ENCODE measurements around the gene DNMBP.
"Not testable (repeated sequence)": the region's sequence is repeated elsewhere in the genome, so short reads cannot be mapped to it uniquely, and the experiment has no call there.

The DNMBP gene

GRCh38 chr10:100020142-100020885, 10.6 kb upstream of the DNMBP start:
- H3K4me3 ChIP-seq (ENCODE audit: low read depth in 1 of 5, low read length in 5 of 5), result no peak overlapping the region
- no peaks in the 10 kb centered on the region for H3K9me3 ChIP-seq (ENCODE audit: control insufficient read depth in 5 of 5, low read length in 5 of 5)
- H3K36me3 ChIP-seq (ENCODE audit: control insufficient read depth in 5 of 5, insufficient read depth in 5 of 5, low read length in 5 of 5), result no peaks in the 10 kb centered on the region
- H3K27ac ChIP-seq (ENCODE audit: low read depth, low read length), result no peak overlapping the region
- no peak overlapping the region for H3K9ac ChIP-seq (ENCODE audit: low read length in 5 of 5)
- H3K27me3 ChIP-seq (ENCODE audit: control insufficient read depth in 5 of 5, insufficient read depth in 4 of 5, low read length in 5 of 5), result peaks cover 0 to 3% (median 0%) of the 10 kb centered on the region in 5 donors
- no peaks in the 10 kb centered on the region for H3K4me1 ChIP-seq (ENCODE audit: control insufficient read depth in 5 of 5, insufficient read depth in 5 of 5, low read length in 5 of 5)

GRCh38 chr10:100019787-100020141, 10.0 kb upstream of the DNMBP start:
- Histone ChIP-seq H3K27ac (ENCODE audit: low read depth, low read length) (no peak overlapping the region), H3K4me1 (ENCODE audit: control insufficient read depth in 5 of 5, insufficient read depth in 5 of 5, low read length in 5 of 5) (no peaks in the 10 kb centered on the region)

GRCh38 chr10:100014071-100014762, 4.5 kb upstream of the DNMBP start:
- peaks cover 0 to 13% (median 9%) of the 10 kb centered on the region in 5 donors for H3K4me1 ChIP-seq (ENCODE audit: control insufficient read depth in 5 of 5, insufficient read depth in 5 of 5, low read length in 5 of 5)
- no peak overlapping the region for H3K9ac ChIP-seq (ENCODE audit: low read length in 5 of 5)
- no peaks in the 10 kb centered on the region for H3K9me3 ChIP-seq (ENCODE audit: control insufficient read depth in 5 of 5, low read length in 5 of 5)
- H3K27ac ChIP-seq (ENCODE audit: low read depth, low read length), result no peak overlapping the region
- H3K4me3 ChIP-seq (ENCODE audit: low read depth in 1 of 5, low read length in 5 of 5), result no peak overlapping the region
- no peaks in the 10 kb centered on the region for H3K27me3 ChIP-seq (ENCODE audit: control insufficient read depth in 5 of 5, insufficient read depth in 4 of 5, low read length in 5 of 5)
- no peaks in the 10 kb centered on the region for H3K36me3 ChIP-seq (ENCODE audit: control insufficient read depth in 5 of 5, insufficient read depth in 5 of 5, low read length in 5 of 5)

More at GRCh38 chr10:100019787-100020141, 10.0 kb upstream of the DNMBP start:
- peaks cover 0 to 3% (median 0%) of the 10 kb centered on the region in 5 donors for H3K27me3 ChIP-seq (ENCODE audit: control insufficient read depth in 5 of 5, insufficient read depth in 4 of 5, low read length in 5 of 5)
- no peaks in the 10 kb centered on the region for H3K9me3 ChIP-seq (ENCODE audit: control insufficient read depth in 5 of 5, low read length in 5 of 5)
- no peak overlapping the region for H3K9ac ChIP-seq (ENCODE audit: low read length in 5 of 5)
- H3K4me3 ChIP-seq (ENCODE audit: low read depth in 1 of 5, low read length in 5 of 5), result no peak overlapping the region
- no peaks in the 10 kb centered on the region for H3K36me3 ChIP-seq (ENCODE audit: control insufficient read depth in 5 of 5, insufficient read depth in 5 of 5, low read length in 5 of 5)

- no peak overlapping the region for H3K27ac ChIP-seq (ENCODE audit: low read depth, low read length)
- peaks cover 0 to 18% (median 15%) of the 10 kb centered on the region in 5 donors for H3K4me1 ChIP-seq (ENCODE audit: control insufficient read depth in 5 of 5, insufficient read depth in 5 of 5, low read length in 5 of 5)
- no peaks in the 10 kb centered on the region for H3K36me3 ChIP-seq (ENCODE audit: control insufficient read depth in 5 of 5, insufficient read depth in 5 of 5, low read length in 5 of 5)
- H3K4me3 ChIP-seq (ENCODE audit: low read depth in 1 of 5, low read length in 5 of 5), result no peak overlapping the region
- H3K9ac ChIP-seq (ENCODE audit: low read length in 5 of 5), result no peak overlapping the region
- no peaks in the 10 kb centered on the region for H3K9me3 ChIP-seq (ENCODE audit: control insufficient read depth in 5 of 5, low read length in 5 of 5)
- no peaks in the 10 kb centered on the region for H3K27me3 ChIP-seq (ENCODE audit: control insufficient read depth in 5 of 5, insufficient read depth in 4 of 5, low read length in 5 of 5)
Measured at GRCh38 chr10:100013621-100014020, 3.9 kb upstream of the DNMBP start.

GRCh38 chr10:100011906-100012305, 2.2 kb upstream of the DNMBP start:
- H3K9ac ChIP-seq (ENCODE audit: low read length in 5 of 5); H3K36me3 ChIP-seq (ENCODE audit: control insufficient read depth in 5 of 5, insufficient read depth in 5 of 5, low read length in 5 of 5); H3K27ac ChIP-seq (ENCODE audit: low read depth, low read length); H3K27me3 ChIP-seq (ENCODE audit: control insufficient read depth in 5 of 5, insufficient read depth in 4 of 5, low read length in 5 of 5); H3K9me3 ChIP-seq (ENCODE audit: control insufficient read depth in 5 of 5, low read length in 5 of 5); H3K4me3 ChIP-seq (ENCODE audit: low read depth in 1 of 5, low read length in 5 of 5): not testable (repeated sequence)
- H3K4me1 ChIP-seq (ENCODE audit: control insufficient read depth in 5 of 5, insufficient read depth in 5 of 5, low read length in 5 of 5), result peaks cover 0 to 36% (median 32%) of the 10 kb centered on the region in 5 donors

GRCh38 chr10:100009283-100009792, 409 bp downstream of the DNMBP start:
- H3K9ac ChIP-seq (ENCODE audit: low read length in 5 of 5), result peak overlapping the region; percentile 63 to 97 (median 92)
- peak overlapping the region; percentile 90 for H3K27ac ChIP-seq (ENCODE audit: low read depth, low read length)
- H3K4me1 ChIP-seq (ENCODE audit: control insufficient read depth in 5 of 5, insufficient read depth in 5 of 5, low read length in 5 of 5), result peaks cover 4 to 55% (median 46%) of the 10 kb centered on the region in 5 donors
- no peaks in the 10 kb centered on the region for H3K36me3 ChIP-seq (ENCODE audit: control insufficient read depth in 5 of 5, insufficient read depth in 5 of 5, low read length in 5 of 5)
- no peaks in the 10 kb centered on the region for H3K9me3 ChIP-seq (ENCODE audit: control insufficient read depth in 5 of 5, low read length in 5 of 5)
- H3K27me3 ChIP-seq (ENCODE audit: control insufficient read depth in 5 of 5, insufficient read depth in 4 of 5, low read length in 5 of 5), result no peaks in the 10 kb centered on the region
- peak overlapping the region; percentile 76 to 98 (median 95) for H3K4me3 ChIP-seq (ENCODE audit: low read depth in 1 of 5, low read length in 5 of 5)

GRCh38 chr10:100008708-100009282, 952 bp downstream of the DNMBP start:
- H3K27ac ChIP-seq (ENCODE audit: low read depth, low read length), result peak overlapping the region; percentile 90
- H3K9ac ChIP-seq (ENCODE audit: low read length in 5 of 5), result peak overlapping the region; percentile 63 to 97 (median 92)
- peaks cover 4 to 55% (median 47%) of the 10 kb centered on the region in 5 donors for H3K4me1 ChIP-seq (ENCODE audit: control insufficient read depth in 5 of 5, insufficient read depth in 5 of 5, low read length in 5 of 5)
- no peaks in the 10 kb centered on the region for H3K27me3 ChIP-seq (ENCODE audit: control insufficient read depth in 5 of 5, insufficient read depth in 4 of 5, low read length in 5 of 5)
- peak overlapping the region; percentile 76 to 98 (median 95) for H3K4me3 ChIP-seq (ENCODE audit: low read depth in 1 of 5, low read length in 5 of 5)
- no peaks in the 10 kb centered on the region for H3K36me3 ChIP-seq (ENCODE audit: control insufficient read depth in 5 of 5, insufficient read depth in 5 of 5, low read length in 5 of 5)
- H3K9me3 ChIP-seq (ENCODE audit: control insufficient read depth in 5 of 5, low read length in 5 of 5), result no peaks in the 10 kb centered on the region

GRCh38 chr10:100008142-100008522, 1.6 kb downstream of the DNMBP start:
- Histone ChIP-seq H3K27me3 (ENCODE audit: control insufficient read depth in 5 of 5, insufficient read depth in 4 of 5, low read length in 5 of 5) (no peaks in the 10 kb centered on the region), H3K27ac (ENCODE audit: low read depth, low read length) (peak overlapping the region; percentile 90), H3K9ac (ENCODE audit: low read length in 5 of 5) (peak overlapping the region in 3 of 5 donors; percentile 32 to 97 (median 91)), H3K4me1 (ENCODE audit: control insufficient read depth in 5 of 5, insufficient read depth in 5 of 5, low read length in 5 of 5) (peaks cover 4 to 55% (median 47%) of the 10 kb centered on the region in 5 donors), H3K36me3 (ENCODE audit: control insufficient read depth in 5 of 5, insufficient read depth in 5 of 5, low read length in 5 of 5) (no peaks in the 10 kb centered on the region), H3K9me3 (ENCODE audit: control insufficient read depth in 5 of 5, low read length in 5 of 5) (no peaks in the 10 kb centered on the region), H3K4me3 (ENCODE audit: low read depth in 1 of 5, low read length in 5 of 5) (peak overlapping the region; percentile 76 to 98 (median 95))

GRCh38 chr10:100007231-100008141, 2.3 kb downstream of the DNMBP start:
- H3K4me3 ChIP-seq (ENCODE audit: low read depth in 1 of 5, low read length in 5 of 5), result peak overlapping the region in 4 of 5 donors; percentile 90 to 98 (median 96)
- H3K4me1 ChIP-seq (ENCODE audit: control insufficient read depth in 5 of 5, insufficient read depth in 5 of 5, low read length in 5 of 5), result peaks cover 4 to 55% (median 47%) of the 10 kb centered on the region in 5 donors
- H3K9ac ChIP-seq (ENCODE audit: low read length in 5 of 5), result peak overlapping the region in 1 of 5 donors; percentile 32
- no peaks in the 10 kb centered on the region for H3K27me3 ChIP-seq (ENCODE audit: control insufficient read depth in 5 of 5, insufficient read depth in 4 of 5, low read length in 5 of 5)
- peak overlapping the region; percentile 12 for H3K27ac ChIP-seq (ENCODE audit: low read depth, low read length)
- H3K9me3 ChIP-seq (ENCODE audit: control insufficient read depth in 5 of 5, low read length in 5 of 5), result no peaks in the 10 kb centered on the region
- H3K36me3 ChIP-seq (ENCODE audit: control insufficient read depth in 5 of 5, insufficient read depth in 5 of 5, low read length in 5 of 5), result no peaks in the 10 kb centered on the region

All from subcutaneous abdominal adipose tissue (tissue), 5 donors.